NCI-H1048 (cell line): ENCODE data around the gene PLXNA4.

Experiments used
- DNase-seq: peaks from one replicate; lab custom pipeline; 2025; lab: John Stamatoyannopoulos, UW

Gene PLXNA4

GRCh38 chr7:132270517-132270916, 305.8 kb downstream of the PLXNA4 start:
- no peak for DNase-seq

GRCh38 chr7:132269718-132270117, 306.6 kb downstream of the PLXNA4 start:
- no peak for DNase-seq

GRCh38 chr7:132263151-132263550, 313.1 kb downstream of the PLXNA4 start:
- DNase-seq, result no peak

- no peak for DNase-seq
Measured at GRCh38 chr7:132262160-132262470, 314.2 kb downstream of the PLXNA4 start.

- DNase-seq, result no peak
Measured at GRCh38 chr7:132261327-132262159, 314.7 kb downstream of the PLXNA4 start.

GRCh38 chr7:132258231-132258630, 318.0 kb downstream of the PLXNA4 start:
- DNase-seq, result no peak

GRCh38 chr7:132257253-132257652, 319.0 kb downstream of the PLXNA4 start:
- no peak for DNase-seq

GRCh38 chr7:132256721-132257212, 319.5 kb downstream of the PLXNA4 start:
- DNase-seq, result no peak

- DNase-seq, result no peak
Measured at GRCh38 chr7:132255898-132256297, 320.4 kb downstream of the PLXNA4 start.

GRCh38 chr7:132255115-132255797, 321.0 kb downstream of the PLXNA4 start:
- no peak for DNase-seq

GRCh38 chr7:132254455-132254854, 321.8 kb downstream of the PLXNA4 start:
- DNase-seq, result no peak

- no peak for DNase-seq
Measured at GRCh38 chr7:132252793-132253100, 323.5 kb downstream of the PLXNA4 start.

GRCh38 chr7:132251327-132251659, 325.0 kb downstream of the PLXNA4 start:
- DNase-seq, result no peak

GRCh38 chr7:132250480-132251326, 325.6 kb downstream of the PLXNA4 start:
- no peak for DNase-seq

- no peak for DNase-seq
Measured at GRCh38 chr7:132249256-132249971, 326.9 kb downstream of the PLXNA4 start.

- no peak for DNase-seq
Measured at GRCh38 chr7:132248841-132249240, 327.4 kb downstream of the PLXNA4 start.

- DNase-seq, result no peak
Measured at GRCh38 chr7:132247995-132248618, 328.2 kb downstream of the PLXNA4 start.

- no peak for DNase-seq
Measured at GRCh38 chr7:132246591-132246990, 329.7 kb downstream of the PLXNA4 start.

- DNase-seq, result no peak
Measured at GRCh38 chr7:132245539-132245938, 330.7 kb downstream of the PLXNA4 start.

- DNase-seq, result no peak
Measured at GRCh38 chr7:132244903-132245480, 331.3 kb downstream of the PLXNA4 start.

- DNase-seq, result no peak
Measured at GRCh38 chr7:132243463-132243862, 332.8 kb downstream of the PLXNA4 start.
